Measurements from ENCODE around the gene SPTBN5.

The SPTBN5 gene

DNA sequence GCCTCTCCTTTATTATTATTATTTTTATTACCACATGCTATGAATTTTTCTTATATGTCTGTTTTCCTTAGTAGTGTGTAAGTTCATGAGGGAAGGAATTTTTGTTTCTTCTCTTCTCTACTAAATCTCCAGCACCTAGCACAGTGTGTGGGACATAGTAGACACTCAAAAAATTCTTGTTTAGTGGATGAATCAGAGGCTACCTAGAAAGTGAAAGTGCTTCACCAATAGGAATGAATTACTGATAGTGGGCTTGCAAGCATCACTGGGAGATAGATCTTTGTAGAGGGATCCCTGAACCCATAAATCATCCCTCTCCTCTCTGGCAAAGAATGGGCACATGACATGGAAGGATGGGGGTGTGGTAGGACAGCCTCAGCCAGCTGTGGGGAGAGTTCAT lies 8.5 kb downstream of the SPTBN5 start:
- in situ Hi-C loops (cut with MboI; ENCODE audit: low sequenced_read_pairs): no loop called here

DNA sequence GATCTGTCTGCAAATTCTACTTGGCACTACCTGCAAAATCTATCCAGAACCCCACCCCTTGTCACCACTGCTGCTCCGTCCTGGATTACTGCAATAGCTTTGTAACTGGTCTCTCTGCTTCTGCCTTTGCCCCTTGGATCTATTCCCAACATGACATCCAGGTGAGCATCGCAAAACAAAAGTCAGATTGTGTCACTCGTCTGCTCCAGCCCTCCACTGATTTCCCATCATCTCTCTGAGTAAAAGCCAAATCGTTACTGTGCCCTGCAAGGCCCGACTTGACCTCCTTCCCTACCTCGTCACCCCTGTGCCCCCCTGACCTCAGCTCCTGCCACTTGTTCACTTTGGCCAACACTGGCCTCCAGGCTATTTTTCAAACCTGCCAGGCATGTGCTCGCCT lies 9.4 kb downstream of the SPTBN5 start:
- in situ Hi-C loops (cut with MboI; ENCODE audit: low sequenced_read_pairs): no loop called here

DNA sequence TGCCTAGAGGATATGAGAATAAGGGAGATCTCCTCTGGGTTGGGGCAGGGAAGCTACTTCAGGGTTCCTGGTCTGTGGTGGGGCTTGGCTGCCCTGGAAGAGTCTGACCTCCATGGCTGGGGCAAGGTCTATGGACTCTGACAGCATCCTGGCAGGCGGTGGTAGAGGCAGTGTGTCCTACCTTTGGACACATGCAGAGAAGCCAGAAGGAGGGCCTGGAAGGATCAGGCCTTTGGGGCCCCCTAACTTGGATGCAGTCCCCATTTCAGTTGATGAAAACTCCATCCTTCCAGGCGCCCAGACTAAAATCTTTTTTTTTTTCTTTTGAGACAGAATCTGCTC lies 10.4 kb downstream of the SPTBN5 start:
- in situ Hi-C loops (cut with MboI; ENCODE audit: low sequenced_read_pairs): no loop called here

GRCh38 chr15:41882689-41883483 lies 11.0 kb downstream of the SPTBN5 start:
- in situ Hi-C loops (cut with MboI; ENCODE audit: low sequenced_read_pairs): no loop called here

DNA sequence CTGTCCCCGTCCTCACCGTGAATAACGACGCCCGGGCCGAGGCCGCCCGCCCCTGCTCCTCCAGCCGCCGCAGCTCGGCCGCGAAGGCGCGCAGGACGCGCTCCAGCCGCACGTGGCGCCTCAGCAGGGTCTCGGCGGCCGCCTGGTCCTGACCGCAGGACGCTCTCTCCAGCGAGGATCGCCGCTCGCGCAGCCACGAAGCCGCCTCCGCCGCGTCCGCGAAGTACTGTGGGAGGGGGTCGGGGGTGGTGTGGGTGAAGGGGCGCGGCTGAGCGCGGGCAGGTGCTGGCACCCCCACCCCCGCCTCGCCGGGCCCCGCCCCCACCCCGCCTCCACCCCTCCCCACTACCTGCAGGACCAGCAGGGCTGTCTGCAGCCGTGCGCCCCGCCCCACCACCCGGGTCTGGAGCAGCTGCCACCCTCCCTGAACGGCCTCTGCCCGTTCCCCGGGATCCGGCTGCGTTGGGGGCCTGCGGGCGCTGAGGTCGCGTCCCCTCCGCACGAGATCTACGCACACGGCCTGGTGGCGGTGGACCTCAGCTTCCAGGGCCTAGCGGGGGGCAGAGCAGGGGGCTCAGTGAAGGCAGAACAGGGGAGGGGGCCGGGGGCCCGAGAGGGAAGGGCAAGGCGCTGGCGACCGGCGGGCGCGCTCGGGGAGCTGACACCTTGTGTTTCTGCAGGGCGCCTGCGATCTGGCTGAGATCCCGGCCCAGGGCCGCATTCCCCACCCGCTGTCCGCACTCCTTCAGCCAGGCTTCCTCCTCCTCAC lies 11.7 kb downstream of the SPTBN5 start:
- in situ Hi-C loops (cut with MboI; ENCODE audit: low sequenced_read_pairs): no loop called here

DNA sequence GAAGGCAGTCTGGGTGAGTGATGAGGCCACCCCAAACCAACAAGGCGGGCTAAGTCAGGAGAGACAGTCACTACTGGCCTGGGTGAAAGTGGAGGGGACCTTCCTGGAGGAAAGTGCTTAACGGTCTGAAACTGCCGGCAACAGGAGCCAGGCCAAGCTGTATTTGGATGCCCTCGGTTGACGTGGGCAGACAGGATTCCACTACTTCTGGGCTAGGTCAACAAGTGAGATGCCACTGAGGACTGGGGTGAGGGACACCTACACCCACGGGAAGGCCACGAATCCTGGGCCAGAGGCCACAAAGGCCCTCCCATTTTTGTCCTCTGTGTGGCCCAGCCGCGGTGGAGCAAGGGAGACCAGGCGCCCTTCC lies 12.3 kb downstream of the SPTBN5 start:
- in situ Hi-C loops (cut with MboI; ENCODE audit: low sequenced_read_pairs): no loop called here

- in situ Hi-C loops (cut with MboI; ENCODE audit: low sequenced_read_pairs): no loop called here
These were observed 12.8 kb downstream of the SPTBN5 start for GRCh38 chr15:41881086-41881485.

- in situ Hi-C loops (cut with MboI; ENCODE audit: low sequenced_read_pairs): no loop called here
These were observed 13.5 kb downstream of the SPTBN5 start for GRCh38 chr15:41880156-41880877.

DNA sequence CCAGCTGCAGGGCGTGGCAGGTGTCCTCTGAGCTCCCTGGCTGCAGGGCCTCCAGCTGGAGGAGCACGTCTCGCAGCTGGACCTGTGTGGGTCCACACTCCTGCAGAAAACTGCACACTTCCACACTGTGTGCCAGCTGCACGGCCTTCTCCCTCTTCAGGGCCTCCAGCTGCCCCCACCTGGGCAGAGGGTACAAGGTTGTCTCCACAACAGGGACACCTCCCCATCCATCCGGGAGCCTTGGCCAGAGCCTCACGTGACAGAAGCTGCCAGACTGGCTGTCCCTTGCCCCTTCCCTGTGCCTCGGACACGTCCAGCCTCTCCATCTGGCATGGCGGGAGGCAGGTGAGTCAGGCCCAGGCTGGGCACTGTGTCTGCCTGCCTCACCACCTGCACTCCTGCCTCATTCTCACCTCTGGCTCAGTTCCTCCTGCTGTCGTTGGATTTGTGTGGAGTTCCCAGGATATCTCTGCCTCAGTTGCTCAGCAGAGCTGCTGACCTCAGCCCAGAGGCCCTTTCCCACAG lies 14.5 kb downstream of the SPTBN5 start:
- in situ Hi-C loops (cut with MboI; ENCODE audit: low sequenced_read_pairs): no loop called here

- in situ Hi-C loops (cut with MboI; ENCODE audit: low sequenced_read_pairs): no loop called here
These were observed 15.5 kb downstream of the SPTBN5 start for GRCh38 chr15:41878355-41878699.

DNA sequence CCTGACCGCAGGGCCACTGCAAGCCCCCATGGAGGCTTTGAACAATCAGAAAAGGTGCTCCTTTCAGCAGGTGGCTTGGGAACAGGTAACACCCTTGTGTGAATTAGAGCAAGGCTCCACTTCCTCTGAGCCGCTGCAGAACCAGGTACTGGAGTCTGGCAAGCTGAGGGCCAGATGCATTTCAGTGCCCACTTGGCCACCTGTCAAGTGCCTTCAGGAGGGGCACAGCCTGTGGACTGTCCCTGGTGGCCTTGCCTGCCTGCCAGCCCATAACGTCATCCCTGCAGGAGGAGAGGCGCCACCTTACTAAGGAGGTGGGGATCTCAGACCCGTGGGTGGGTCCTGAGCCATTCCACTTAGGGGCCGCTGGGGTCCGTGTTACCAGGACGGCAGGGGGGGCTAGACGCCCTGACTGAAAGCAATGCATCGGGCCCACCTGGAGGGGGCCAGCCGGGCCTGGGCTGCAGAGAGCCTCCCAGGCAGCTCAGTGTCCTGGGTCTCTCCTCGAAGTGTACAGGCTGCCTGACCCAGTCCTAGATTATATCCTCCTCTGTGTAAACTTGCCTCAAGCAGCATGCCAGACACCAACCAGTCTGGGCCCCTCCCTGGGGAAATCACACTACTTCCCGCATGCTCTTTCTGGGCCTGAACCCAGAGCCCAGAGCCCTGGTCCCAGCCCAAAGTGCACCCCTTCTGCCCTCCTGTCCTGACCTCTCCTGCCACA lies 16.1 kb downstream of the SPTBN5 start:
- in situ Hi-C loops (cut with MboI; ENCODE audit: low sequenced_read_pairs): no loop called here

- in situ Hi-C loops (cut with MboI; ENCODE audit: low sequenced_read_pairs): no loop called here
These were observed 17.2 kb downstream of the SPTBN5 start for GRCh38 chr15:41876689-41877088.

GRCh38 chr15:41876007-41876406 lies 17.8 kb downstream of the SPTBN5 start:
- in situ Hi-C loops (cut with MboI; ENCODE audit: low sequenced_read_pairs): no loop called here

DNA sequence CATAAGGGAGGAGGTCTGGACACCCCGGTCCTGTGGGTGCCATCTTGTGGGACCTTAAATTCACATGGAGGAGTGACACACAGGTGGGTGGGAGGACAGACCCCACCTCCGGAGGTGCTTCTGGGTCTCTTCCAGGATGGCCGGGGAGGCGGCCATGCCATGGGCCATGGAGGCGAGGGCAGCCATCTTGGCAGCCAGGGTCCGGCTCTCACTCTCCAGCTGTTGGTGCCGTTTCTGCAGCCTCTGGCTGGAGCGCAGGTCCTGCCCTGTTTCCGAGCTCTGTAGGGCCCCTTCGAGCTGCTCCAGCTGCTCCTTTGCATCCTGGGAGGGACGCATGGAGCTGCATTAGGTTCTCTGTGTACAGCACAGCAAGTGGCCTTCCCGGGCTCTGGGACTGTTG lies 19.1 kb downstream of the SPTBN5 start:
- in situ Hi-C loops (cut with MboI; ENCODE audit: low sequenced_read_pairs): no loop called here

DNA sequence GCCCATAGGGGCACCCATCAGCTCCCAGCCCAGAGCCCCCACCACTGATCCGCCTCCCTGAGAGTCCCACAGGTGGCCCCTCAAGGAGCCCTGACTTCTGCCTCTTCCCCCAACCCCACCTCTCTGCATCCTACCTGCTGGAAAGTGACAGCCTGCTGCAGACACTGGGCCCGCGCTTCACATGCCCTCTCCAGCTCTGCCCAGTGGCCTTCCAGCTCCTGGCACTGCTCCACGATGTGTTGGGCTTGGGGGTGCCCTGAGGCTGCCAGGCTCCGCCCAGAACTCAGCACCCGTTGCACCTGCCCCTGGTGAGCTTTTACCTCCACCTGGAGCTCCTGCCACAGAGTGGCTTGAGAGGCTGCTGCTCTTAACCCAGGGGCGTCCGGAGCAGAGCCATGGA lies 20.1 kb downstream of the SPTBN5 start:
- in situ Hi-C loops (cut with MboI; ENCODE audit: low sequenced_read_pairs): no loop called here

DNA sequence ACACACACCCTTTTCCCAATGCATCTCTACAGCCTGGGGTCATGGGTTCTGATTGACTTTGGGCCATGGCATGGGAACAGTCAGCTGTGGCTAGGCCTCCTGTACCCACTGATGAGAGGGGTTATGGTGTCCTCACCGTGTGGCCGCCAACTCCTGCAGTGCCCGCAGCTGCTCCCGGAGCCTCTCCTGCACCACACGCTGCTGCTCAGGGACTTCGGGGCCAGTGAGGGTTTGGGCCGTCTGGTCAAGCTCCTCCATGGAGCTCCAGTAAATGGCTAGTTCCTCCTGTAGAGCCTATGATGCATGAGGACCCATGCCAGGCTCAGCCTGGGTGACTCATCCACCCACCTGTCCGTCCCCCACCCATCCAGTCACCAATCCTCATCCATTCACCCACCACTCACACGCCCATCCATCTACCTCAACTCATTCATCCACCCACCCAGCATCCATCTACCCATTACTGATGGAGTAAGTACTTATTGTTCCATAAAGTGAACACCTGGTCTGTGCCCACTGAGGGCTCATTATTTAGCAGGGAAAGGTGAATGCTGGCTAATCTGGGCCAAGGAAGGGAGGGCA lies 21.6 kb downstream of the SPTBN5 start:
- in situ Hi-C loops (cut with MboI; ENCODE audit: low sequenced_read_pairs): no loop called here

- in situ Hi-C loops (cut with MboI; ENCODE audit: low sequenced_read_pairs): no loop called here
These were observed 22.5 kb downstream of the SPTBN5 start for GRCh38 chr15:41871175-41871905.

- in situ Hi-C loops (cut with MboI; ENCODE audit: low sequenced_read_pairs): no loop called here
These were observed 23.2 kb downstream of the SPTBN5 start for GRCh38 chr15:41870689-41871081.

DNA sequence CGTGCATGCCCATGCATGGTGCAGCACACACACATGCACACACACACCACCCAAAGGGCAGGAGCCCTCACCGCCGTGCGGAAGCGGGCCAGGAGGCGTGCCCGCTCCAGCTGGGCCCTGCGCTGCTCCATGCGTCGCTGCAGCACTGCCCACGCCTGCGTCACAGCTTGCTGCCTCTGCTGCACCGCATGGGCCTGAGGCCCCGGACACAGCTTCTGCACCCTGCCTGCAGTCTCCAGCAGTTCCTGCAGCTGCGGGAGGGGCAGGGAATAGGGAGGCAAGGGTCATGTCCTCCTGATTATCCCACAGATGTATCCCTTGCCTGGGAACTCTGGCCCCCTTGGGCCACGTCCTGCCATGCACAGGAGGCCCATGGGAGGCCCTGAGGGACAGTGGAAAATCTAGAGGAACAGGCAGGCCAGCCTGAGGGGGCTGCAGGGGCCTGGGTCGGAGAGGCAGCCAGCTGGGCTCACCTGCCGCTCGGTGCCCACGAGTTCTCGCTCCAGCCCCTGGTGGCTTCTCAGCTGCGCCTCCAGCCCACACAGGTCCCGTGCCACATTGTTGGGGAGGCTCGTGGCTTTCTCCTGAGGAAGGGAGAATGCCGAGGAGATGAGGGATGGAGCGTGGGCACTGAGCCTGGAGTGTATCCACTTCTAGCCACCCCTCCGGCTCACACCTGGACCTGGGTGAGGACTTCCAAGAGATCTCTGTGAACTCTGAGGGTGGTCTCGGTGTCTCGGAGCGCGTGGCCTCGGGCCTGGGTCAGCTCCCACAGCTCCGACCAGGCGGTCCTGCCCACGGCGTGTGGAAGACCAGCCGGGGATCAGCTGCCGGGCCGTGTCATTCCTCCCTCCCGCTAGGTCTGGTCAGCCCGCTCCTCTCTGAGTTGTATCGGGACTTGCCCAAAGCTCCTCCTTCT lies 23.8 kb downstream of the SPTBN5 start:
- in situ Hi-C loops (cut with MboI; ENCODE audit: low sequenced_read_pairs): no loop called here
